Uterus (tissue), 4 donors: Measurements from ENCODE around the gene FBXO31. TPM values are rescaled to one million over a fixed set of nuclear protein-coding genes. Genes with fewer than 3 reads are reported as not detected.
"Not testable (repeated sequence)": the region's sequence is repeated elsewhere in the genome, so short reads cannot be mapped to it uniquely, and the experiment has no call there.

Experiments
- DNase-seq, 2 donors: peaks; one replicate each; pipeline ENCODE4 v3.0.0-alpha.2; 2019 to 2020
- H3K27ac ChIP-seq, 2 donors: fragments of 200-600 bp; sonication (generic); 1 replicate in 1 of 2; 2 replicates in 1 of 2; pipeline ENCODE4 v1.5.1; 2016 to 2018
- H3K27me3 ChIP-seq, 2 donors: fragments of 200-600 bp; sonication (generic); one replicate each; pipeline ENCODE4 v1.5.1; 2018 to 2019; ENCODE audit warnings: control low read depth in 1 of 2
- H3K36me3 ChIP-seq, 2 donors: fragments of 200-600 bp; sonication (generic); one replicate each; pipeline ENCODE4 v1.5.1; 2019; ENCODE audit warnings: control low read depth in 1 of 2
- H3K4me1 ChIP-seq, 2 donors: fragments of 200-600 bp; sonication (generic); one replicate each; pipeline ENCODE4 v1.5.1; 2018 to 2019; ENCODE audit warnings: control low read depth in 1 of 2
- H3K4me3 ChIP-seq, 2 donors: fragments of 200-600 bp; sonication (generic); 1 replicate in 1 of 2; 2 replicates in 1 of 2; pipeline ENCODE4 v1.5.1; 2018 to 2019; ENCODE audit warnings: mild to moderate bottlenecking in 1 of 2
- H3K9me3 ChIP-seq, 2 donors: fragments of 200-600 bp; sonication (generic); one replicate each; pipeline ENCODE4 v1.5.1; 2019; ENCODE audit warnings: control low read depth in 1 of 2
- POLR2A ChIP-seq, 2 donors: fragments of 450-650 bp; IDR thresholded peaks; one replicate each; pipeline ENCODE4 v1.6.1; 2016; ENCODE audit warnings: antibody characterized with exemption in 2 of 2, mild to moderate bottlenecking in 1 of 2, moderate library complexity in 1 of 2
- intact Hi-C: fragments of 100-400 bp; cut with DNase I; formaldehyde crosslinking; loops from one replicate; pipeline ENCODE4 v1.15.1; 2023; ENCODE audit warnings: low total_unique reads
- total RNA-seq, 4 donors: library from RNA; depleted of rRNA in 3 of 4; stranded (reverse); fragments of >200 nt in 3 of 4; gene quantifications; one replicate each; pipeline versions ENCODE4 v1.1.0 to v1.2.4, GENCODE V29; 2014 to 2023
- TF ChIP-seq, protein P1 (sequence below), 4 experiments: fragments of 200-600 bp in 2 of 4; fragments of 450-650 bp in 2 of 4; sonication (generic) in 2 of 4; IDR thresholded peaks; one replicate each; pipeline ENCODE4 v1.5.1; 2016 to 2019; ENCODE audit warnings: antibody characterized with exemption in 4 of 4, mild to moderate bottlenecking in 2 of 4, moderate library complexity in 1 of 4
- donor health status: DM: yes; HTN: yes; CAD: no.

FBXO31 gene
- total RNA-seq, 4 donors from 2014 or later = 35.2 to 309 (median 74.8) TPM

DNA sequence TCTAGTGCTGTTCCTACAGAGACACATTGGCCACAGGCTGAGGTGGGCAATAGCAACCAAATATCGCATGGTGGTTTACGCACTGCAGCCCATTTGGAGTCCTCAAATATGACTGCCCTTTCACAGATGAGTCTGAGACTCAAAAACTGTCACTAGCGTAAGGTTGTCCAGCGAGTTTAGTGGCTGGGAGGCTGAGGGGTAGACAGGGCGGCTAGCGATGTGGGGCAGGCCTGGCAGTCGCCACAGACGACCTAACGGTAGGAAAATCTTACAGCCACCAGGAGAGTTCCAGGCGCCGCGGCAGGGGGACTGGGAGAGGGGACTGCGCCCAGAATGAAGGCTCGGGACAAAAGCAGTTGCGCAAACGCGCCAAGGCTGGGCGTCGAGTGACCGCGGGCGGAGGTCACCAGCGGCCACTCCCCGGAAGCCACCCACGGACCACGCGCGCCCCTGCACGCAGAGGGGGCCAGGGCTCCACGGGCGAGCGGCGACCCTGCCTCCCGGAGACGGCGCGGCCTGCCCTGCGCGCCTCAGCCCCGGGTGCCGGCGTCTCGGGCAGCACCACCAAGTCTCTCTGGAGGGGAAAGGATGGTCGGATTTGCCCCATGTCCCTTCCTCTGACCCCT lies 7.9 kb upstream of the FBXO31 start:
- H3K27me3 ChIP-seq = no peaks in the 10 kb centered on the region
- H3K27ac ChIP-seq = peak overlapping the region; percentile 96 to 98
- H3K36me3 ChIP-seq = no peaks in the 10 kb centered on the region
- DNase-seq = peak; percentile 59 to 71
- peak overlapping the region; percentile 47 to 77 for H3K4me3 ChIP-seq
- intact Hi-C loops = no loop called here
- no peaks in the 10 kb centered on the region for H3K9me3 ChIP-seq
- H3K4me1 ChIP-seq = peaks cover 0 to 12% of the 10 kb centered on the region in 2 donors
- no peak for TF ChIP-seq POLR2A (IDR thresholded peaks at IDR 0.05)
- TF ChIP-seq, protein P1, sequence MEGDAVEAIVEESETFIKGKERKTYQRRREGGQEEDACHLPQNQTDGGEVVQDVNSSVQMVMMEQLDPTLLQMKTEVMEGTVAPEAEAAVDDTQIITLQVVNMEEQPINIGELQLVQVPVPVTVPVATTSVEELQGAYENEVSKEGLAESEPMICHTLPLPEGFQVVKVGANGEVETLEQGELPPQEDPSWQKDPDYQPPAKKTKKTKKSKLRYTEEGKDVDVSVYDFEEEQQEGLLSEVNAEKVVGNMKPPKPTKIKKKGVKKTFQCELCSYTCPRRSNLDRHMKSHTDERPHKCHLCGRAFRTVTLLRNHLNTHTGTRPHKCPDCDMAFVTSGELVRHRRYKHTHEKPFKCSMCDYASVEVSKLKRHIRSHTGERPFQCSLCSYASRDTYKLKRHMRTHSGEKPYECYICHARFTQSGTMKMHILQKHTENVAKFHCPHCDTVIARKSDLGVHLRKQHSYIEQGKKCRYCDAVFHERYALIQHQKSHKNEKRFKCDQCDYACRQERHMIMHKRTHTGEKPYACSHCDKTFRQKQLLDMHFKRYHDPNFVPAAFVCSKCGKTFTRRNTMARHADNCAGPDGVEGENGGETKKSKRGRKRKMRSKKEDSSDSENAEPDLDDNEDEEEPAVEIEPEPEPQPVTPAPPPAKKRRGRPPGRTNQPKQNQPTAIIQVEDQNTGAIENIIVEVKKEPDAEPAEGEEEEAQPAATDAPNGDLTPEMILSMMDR (IDR thresholded peaks at IDR 0.05) = no peak

DNA sequence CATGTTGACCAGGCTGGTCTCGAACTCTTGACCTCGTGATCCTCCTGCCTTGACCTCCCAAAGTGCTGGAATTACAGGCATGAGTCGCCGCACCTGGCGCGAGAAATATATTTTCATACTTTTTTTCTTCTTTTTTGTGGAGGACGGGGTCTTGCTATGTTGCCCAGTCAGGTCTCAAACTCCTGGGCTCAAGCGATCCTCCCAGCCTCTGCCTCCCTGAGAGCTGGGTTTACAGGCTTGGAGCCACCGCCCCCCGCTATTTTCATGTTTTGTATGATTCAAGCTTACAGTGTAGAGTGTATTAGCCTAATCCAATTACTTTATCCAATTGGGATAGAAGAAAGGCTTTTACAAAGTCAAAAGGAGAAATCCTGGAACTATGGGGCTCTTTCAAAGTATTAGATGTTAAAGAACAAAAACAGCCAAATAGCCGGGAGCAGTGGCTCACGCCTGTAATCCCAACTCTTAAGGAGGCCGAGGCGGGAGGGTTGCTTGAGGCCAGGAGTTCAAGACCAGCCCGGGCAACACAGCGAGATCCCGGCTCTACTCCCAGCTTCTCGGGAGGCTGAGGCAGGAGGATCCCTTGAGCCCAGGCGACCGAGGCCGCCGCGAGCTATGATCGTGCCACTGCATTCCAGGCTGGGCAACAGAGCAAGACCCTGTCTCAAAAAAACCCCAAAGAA lies 7.2 kb upstream of the FBXO31 start:
- TF ChIP-seq POLR2A (IDR thresholded peaks at IDR 0.05) = no peak
- TF ChIP-seq, protein P1 (IDR thresholded peaks at IDR 0.05) = no peak
- H3K9me3 ChIP-seq = no peaks in the 10 kb centered on the region
- no peaks in the 10 kb centered on the region for H3K27me3 ChIP-seq
- peaks cover 0 to 12% of the 10 kb centered on the region in 2 donors for H3K4me1 ChIP-seq
- DNase-seq = peak in 1 of 2 donors; percentile 16
- intact Hi-C loops = no loop called here
- H3K4me3 ChIP-seq = no peak overlapping the region
- peak overlapping the region; percentile 96 to 98 for H3K27ac ChIP-seq
- no peaks in the 10 kb centered on the region for H3K36me3 ChIP-seq

DNA sequence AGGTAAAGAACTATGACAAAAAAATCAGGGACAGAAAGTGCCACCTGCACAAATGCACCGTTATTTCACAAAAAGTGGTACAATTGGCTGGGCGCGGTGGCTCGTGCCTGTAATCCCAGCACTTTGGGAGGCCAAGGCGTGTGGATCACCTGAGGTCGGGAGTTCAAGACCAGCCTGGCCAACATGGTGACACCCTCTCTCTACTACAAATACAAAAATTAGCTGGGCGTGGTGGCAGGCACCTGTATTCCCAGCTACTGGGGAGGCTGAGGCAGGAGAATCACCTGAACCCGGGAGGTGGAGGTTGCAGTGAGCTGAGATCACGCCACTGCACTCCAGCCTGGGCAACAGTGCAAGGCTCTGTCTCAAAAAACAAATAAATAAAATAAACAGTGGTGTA lies 6.3 kb upstream of the FBXO31 start:
- H3K4me3 ChIP-seq, intact Hi-C loops, H3K36me3 ChIP-seq, H3K9me3 ChIP-seq, H3K27me3 ChIP-seq, H3K4me1 ChIP-seq: not testable (repeated sequence)
- H3K27ac ChIP-seq = peak overlapping the region in 1 of 2 donors; percentile 98
- peak in 1 of 2 donors; percentile 13 for DNase-seq

DNA sequence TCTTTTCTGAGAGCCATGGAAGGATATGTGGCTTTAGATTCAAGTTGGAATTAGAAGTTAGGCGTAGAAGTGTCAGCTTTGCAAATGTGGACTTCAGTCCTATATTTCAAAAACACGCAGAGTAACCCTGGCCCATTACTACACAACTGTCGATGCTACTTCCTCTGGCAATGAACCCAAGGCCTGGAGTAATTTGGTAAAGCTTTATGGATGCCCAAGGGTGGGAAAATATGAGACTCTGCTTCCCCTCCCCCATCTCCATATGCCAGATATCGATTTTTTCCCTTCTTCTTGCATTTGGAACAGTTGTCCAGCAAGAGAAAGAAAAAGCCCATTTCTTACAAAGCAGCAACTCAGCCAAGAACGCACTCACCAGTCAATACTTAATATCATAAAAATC lies 5.7 kb upstream of the FBXO31 start:
- Histone ChIP-seq H3K4me3 (no peak overlapping the region), H3K27me3 (no peaks in the 10 kb centered on the region), H3K9me3 (no peaks in the 10 kb centered on the region), H3K27ac (peak overlapping the region; percentile 83 to 98), H3K36me3 (no peaks in the 10 kb centered on the region), H3K4me1 (peaks cover 3 to 11% of the 10 kb centered on the region in 2 donors)
- intact Hi-C loops = no loop called here
- DNase-seq = no peak
- TF ChIP-seq, protein P1 (IDR thresholded peaks at IDR 0.05) = no peak
- no peak for TF ChIP-seq POLR2A (IDR thresholded peaks at IDR 0.05)

DNA sequence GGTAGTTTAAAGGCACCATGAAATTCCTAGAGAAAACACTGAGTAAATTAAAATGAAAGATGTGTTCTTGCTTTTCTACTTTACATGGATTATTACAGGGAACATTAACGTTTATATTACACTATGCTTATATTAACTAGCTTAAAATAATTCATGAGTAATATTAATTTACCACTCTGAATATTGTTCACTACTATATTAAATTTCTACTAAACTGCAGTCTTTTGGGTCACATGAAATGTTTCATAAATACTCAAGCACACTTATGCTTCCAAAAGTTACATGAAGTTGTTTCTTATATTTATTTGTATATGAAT lies 5.2 kb upstream of the FBXO31 start:
- no peaks in the 10 kb centered on the region for H3K9me3 ChIP-seq
- intact Hi-C loops = no loop called here
- TF ChIP-seq, protein P1 (IDR thresholded peaks at IDR 0.05) = no peak
- TF ChIP-seq POLR2A (IDR thresholded peaks at IDR 0.05) = no peak
- peaks cover 3 to 11% of the 10 kb centered on the region in 2 donors for H3K4me1 ChIP-seq
- no peaks in the 10 kb centered on the region for H3K27me3 ChIP-seq
- H3K27ac ChIP-seq = peak overlapping the region; percentile 83 to 98
- DNase-seq = no peak
- no peak overlapping the region for H3K4me3 ChIP-seq
- H3K36me3 ChIP-seq = no peaks in the 10 kb centered on the region
